PC-3 (cell line): ENCODE measurements around the gene SFMBT2. TPM values are rescaled to one million over a fixed set of nuclear protein-coding genes. Genes with fewer than 3 reads are reported as not detected.

Source experiments
- ATAC-seq: fragments of 200-7000 bp; cut with Tn5 transposase; 2 replicates; pipeline ENCODE4 v1.9.1; 2020; ENCODE audit warnings: mild to moderate bottlenecking, moderate library complexity
- BruUV-seq: library from RNA; stranded (reverse); fragments of 400-500 nt; replicated peaks from 2 replicates; lab custom pipeline; 2021; lab: Mats Ljungman, UMichigan
- CTCF ChIA-PET: fragments of 300-600 bp; sonication (Branson Sonifier 250); formaldehyde crosslinking; loops from one replicate; lab custom pipeline; 2022; ENCODE audit warnings: antibody characterized with exemption; lab: Charles Lee
- POLR2A ChIA-PET: fragments of 300-600 bp; sonication (Branson Sonifier 250); formaldehyde crosslinking; loops from one replicate; lab custom pipeline; 2022; ENCODE audit warnings: antibody characterized with exemption; ENCODE audit not compliant: unreplicated experiment; lab: Charles Lee
- DNase-seq: peaks from one replicate; pipeline ENCODE4 v3.0.0-alpha.2; 2015
- H2AFZ ChIP-seq: fragments of 300-600 bp; sonication (generic); 2 replicates; pipeline ENCODE4 v1.6.0; 2016; ENCODE audit warnings: antibody characterized with exemption, low read length
- H3F3A ChIP-seq: fragments of 300-600 bp; sonication (generic); one replicate; pipeline ENCODE4 v1.6.0; 2017; ENCODE audit warnings: antibody characterized with exemption, low read length, control low read depth, mild to moderate bottlenecking; ENCODE audit not compliant: unreplicated experiment
- H3K27ac ChIP-seq: fragments of 300-600 bp; sonication (generic); 2 replicates; pipeline ENCODE4 v1.5.1; 2016; ENCODE audit warnings: mild to moderate bottlenecking, low read length
- H3K27me3 ChIP-seq: fragments of 300-600 bp; sonication (generic); 2 replicates; pipeline ENCODE4 v1.6.1; 2016; ENCODE audit warnings: low read length, mixed read lengths
- H3K36me3 ChIP-seq: fragments of 300-600 bp; sonication (generic); 2 replicates; pipeline ENCODE4 v1.6.1; 2016; ENCODE audit warnings: low read depth, mixed run types, low read length, mixed read lengths
- H3K4me1 ChIP-seq: fragments of 300-600 bp; sonication (generic); 2 replicates; pipeline ENCODE4 v1.5.1; 2016; ENCODE audit warnings: low read length; ENCODE audit not compliant: insufficient read depth
- H3K4me2 ChIP-seq: fragments of 300-600 bp; sonication (generic); 2 replicates; pipeline ENCODE4 v1.6.0; 2016; ENCODE audit warnings: low read length
- H3K4me3 ChIP-seq: fragments of 300-600 bp; sonication (generic); 2 replicates; pipeline ENCODE4 v1.5.1; 2016; ENCODE audit warnings: mild to moderate bottlenecking, low read length, mixed read lengths
- H3K79me2 ChIP-seq: fragments of 300-600 bp; sonication (generic); 2 replicates; pipeline ENCODE4 v1.6.1; 2017; ENCODE audit warnings: low read length, mixed read lengths
- H3K9ac ChIP-seq: fragments of 300-600 bp; sonication (generic); 2 replicates; pipeline ENCODE4 v1.6.0; 2016; ENCODE audit warnings: mild to moderate bottlenecking, low read length
- H3K9me2 ChIP-seq: fragments of 300-600 bp; sonication (generic); replicated peaks from 2 replicates; pipeline ENCODE4 v1.6.1; 2016; ENCODE audit warnings: mixed run types, low read length, mixed read lengths
- H3K9me3 ChIP-seq: fragments of 300-600 bp; sonication (generic); 2 replicates; pipeline ENCODE4 v1.6.1; 2016; ENCODE audit warnings: low read length, mixed read lengths
- H4K20me1 ChIP-seq: fragments of 300-600 bp; sonication (generic); 2 replicates; pipeline ENCODE4 v1.6.1; 2016; ENCODE audit warnings: low read length, mixed read lengths
- EZH2 ChIP-seq: fragments of 300-600 bp; sonication (generic); IDR thresholded peaks from one replicate; pipeline ENCODE4 v1.6.1; 2017; ENCODE audit warnings: antibody characterized with exemption, mild to moderate bottlenecking, low read length; ENCODE audit not compliant: unreplicated experiment
- EZH2phosphoT487 ChIP-seq: fragments of 300-600 bp; sonication (generic); IDR thresholded peaks from 2 replicates; pipeline ENCODE4 v1.6.1; 2018; ENCODE audit warnings: mild to moderate bottlenecking, antibody characterized with exemption, low read length, borderline replicate concordance
- intact Hi-C: fragments of 100-400 bp; cut with micrococcal nuclease; formaldehyde crosslinking; loops from 2 replicates; pipeline ENCODE4 v1.9.0; 2023
- total RNA-seq: library from RNA; depleted of rRNA; stranded (reverse); fragments of >200 nt; gene quantifications from 2 replicates; pipeline ENCODE4 v1.2.3, GENCODE V29; 2014
- TF ChIP-seq, protein P1 (sequence below): fragments of 300-600 bp; sonication (generic); conservative IDR thresholded peaks from 2 replicates; pipeline ENCODE4 v1.5.1; 2017; ENCODE audit warnings: antibody characterized with exemption, low read depth, mild to moderate bottlenecking, low read length

SFMBT2 gene
- total RNA-seq, 1 experiment from 2014 or later = 1.9 TPM

DNA sequence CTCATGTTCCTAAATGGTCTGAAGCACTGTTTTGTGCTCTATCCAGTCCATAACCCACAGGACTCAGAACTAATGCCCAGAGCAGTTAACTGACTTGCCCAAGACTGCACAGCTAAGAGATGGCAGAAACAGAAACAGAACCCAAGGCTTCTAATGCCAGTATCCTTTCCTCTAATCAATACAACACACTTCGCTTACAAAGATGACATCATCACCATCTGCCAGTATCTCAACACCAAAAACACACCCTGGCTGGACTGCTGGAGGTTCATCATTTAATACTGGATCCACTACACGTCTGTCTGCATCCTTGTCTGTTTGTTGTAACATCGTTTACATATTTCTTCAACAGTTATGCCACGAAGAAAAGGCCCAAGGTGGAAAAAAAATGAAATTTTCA, 165.3 kb downstream of the SFMBT2 start:
- Histone ChIP-seq H4K20me1 (no peaks in the 10 kb centered on the region), H3K4me3 (no peak overlapping the region), H2AFZ (no peak overlapping the region), H3F3A (no peaks in the 10 kb centered on the region), H3K27me3 (no peaks in the 10 kb centered on the region), H3K4me1 (no peaks in the 10 kb centered on the region), H3K36me3 (no peaks in the 10 kb centered on the region), H3K27ac (no peak overlapping the region), H3K4me2 (no peak overlapping the region), H3K79me2 (no peaks in the 10 kb centered on the region), H3K9me2 (no peaks in the 10 kb centered on the region), H3K9me3 (no peaks in the 10 kb centered on the region), H3K9ac (no peak overlapping the region)
- DNase-seq (no peak), ATAC-seq (no peak)
- CTCF ChIA-PET = no interaction called here
- BruUV-seq = no TSS peak
- POLR2A ChIA-PET = no interaction called here
- intact Hi-C loops = no loop called here
- TF ChIP-seq EZH2phosphoT487 = no peak
- TF ChIP-seq, protein P1, sequence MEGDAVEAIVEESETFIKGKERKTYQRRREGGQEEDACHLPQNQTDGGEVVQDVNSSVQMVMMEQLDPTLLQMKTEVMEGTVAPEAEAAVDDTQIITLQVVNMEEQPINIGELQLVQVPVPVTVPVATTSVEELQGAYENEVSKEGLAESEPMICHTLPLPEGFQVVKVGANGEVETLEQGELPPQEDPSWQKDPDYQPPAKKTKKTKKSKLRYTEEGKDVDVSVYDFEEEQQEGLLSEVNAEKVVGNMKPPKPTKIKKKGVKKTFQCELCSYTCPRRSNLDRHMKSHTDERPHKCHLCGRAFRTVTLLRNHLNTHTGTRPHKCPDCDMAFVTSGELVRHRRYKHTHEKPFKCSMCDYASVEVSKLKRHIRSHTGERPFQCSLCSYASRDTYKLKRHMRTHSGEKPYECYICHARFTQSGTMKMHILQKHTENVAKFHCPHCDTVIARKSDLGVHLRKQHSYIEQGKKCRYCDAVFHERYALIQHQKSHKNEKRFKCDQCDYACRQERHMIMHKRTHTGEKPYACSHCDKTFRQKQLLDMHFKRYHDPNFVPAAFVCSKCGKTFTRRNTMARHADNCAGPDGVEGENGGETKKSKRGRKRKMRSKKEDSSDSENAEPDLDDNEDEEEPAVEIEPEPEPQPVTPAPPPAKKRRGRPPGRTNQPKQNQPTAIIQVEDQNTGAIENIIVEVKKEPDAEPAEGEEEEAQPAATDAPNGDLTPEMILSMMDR = no peak

DNA sequence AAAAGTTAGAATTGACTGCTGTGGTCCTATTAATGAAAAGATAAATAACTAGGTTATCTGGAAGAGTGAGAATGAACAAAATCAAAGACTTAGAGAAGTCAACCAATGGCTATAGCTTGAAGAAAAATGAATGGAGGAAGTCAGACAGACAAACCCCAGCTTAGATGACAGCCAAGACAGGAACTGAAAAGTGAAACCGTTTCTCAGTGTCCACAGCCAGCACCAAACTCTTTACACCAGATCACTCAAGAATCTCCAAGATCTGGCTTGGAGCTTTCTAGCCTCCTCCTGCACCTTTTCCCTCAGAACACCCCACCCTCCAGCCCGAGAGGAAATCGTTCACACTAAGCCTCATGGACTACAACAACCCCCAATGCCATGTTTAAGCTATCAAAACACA, 167.0 kb downstream of the SFMBT2 start:
- CTCF ChIA-PET = no interaction called here
- intact Hi-C loops = no loop called here
- DNase-seq (no peak), ATAC-seq (no peak)
- H3K4me3 ChIP-seq = no peak overlapping the region
- no peaks in the 10 kb centered on the region for H3K9me3 ChIP-seq
- H3K27ac ChIP-seq = no peak overlapping the region
- H3K9ac ChIP-seq = no peak overlapping the region
- POLR2A ChIA-PET = no interaction called here
- H3K4me1 ChIP-seq = no peaks in the 10 kb centered on the region
- H3K27me3 ChIP-seq = no peaks in the 10 kb centered on the region
- no peaks in the 10 kb centered on the region for H3K79me2 ChIP-seq
- H2AFZ ChIP-seq = no peak overlapping the region
- no peaks in the 10 kb centered on the region for H4K20me1 ChIP-seq
- no peaks in the 10 kb centered on the region for H3K9me2 ChIP-seq
- no peak overlapping the region for H3K4me2 ChIP-seq
- TF ChIP-seq EZH2 (no peak), EZH2phosphoT487 (no peak)
- TF ChIP-seq, protein P1 = no peak
- no peaks in the 10 kb centered on the region for H3K36me3 ChIP-seq
- no peaks in the 10 kb centered on the region for H3F3A ChIP-seq
- no TSS peak for BruUV-seq

DNA sequence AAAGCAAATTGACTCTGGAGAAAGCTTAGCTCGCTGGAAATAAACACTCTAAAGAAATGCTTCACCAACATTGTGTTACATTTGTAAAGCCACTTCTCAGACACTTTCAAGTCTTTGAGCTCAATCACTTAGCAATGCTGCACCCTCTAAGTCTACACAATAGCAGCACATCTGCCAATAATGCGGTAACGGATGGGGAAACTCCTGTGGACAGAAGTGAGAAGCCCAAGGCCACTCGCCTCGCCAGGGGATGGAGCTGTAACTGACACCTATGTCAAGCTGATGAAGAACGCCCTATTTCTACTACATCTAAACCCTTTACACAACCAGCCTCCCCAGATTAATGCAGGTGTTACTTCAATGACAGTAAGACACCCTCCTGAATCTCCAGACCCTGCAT, 167.7 kb downstream of the SFMBT2 start:
- H3K9me2 ChIP-seq = no peaks in the 10 kb centered on the region
- ATAC-seq (no peak), DNase-seq (no peak)
- H3K4me1 ChIP-seq = no peaks in the 10 kb centered on the region
- CTCF ChIA-PET = no interaction called here
- intact Hi-C loops = no loop called here
- H2AFZ ChIP-seq = no peak overlapping the region
- H3K27ac ChIP-seq = no peak overlapping the region
- H3K79me2 ChIP-seq = no peaks in the 10 kb centered on the region
- H3K36me3 ChIP-seq = no peaks in the 10 kb centered on the region
- H3K9me3 ChIP-seq = no peaks in the 10 kb centered on the region
- no TSS peak for BruUV-seq
- H3K4me3 ChIP-seq = no peak overlapping the region
- no peaks in the 10 kb centered on the region for H3K27me3 ChIP-seq
- H3K9ac ChIP-seq = no peak overlapping the region
- no peaks in the 10 kb centered on the region for H4K20me1 ChIP-seq
- POLR2A ChIA-PET = no interaction called here
- no peak for TF ChIP-seq EZH2phosphoT487
- TF ChIP-seq EZH2 = no peak
- TF ChIP-seq, protein P1 = no peak
- no peaks in the 10 kb centered on the region for H3F3A ChIP-seq
- no peak overlapping the region for H3K4me2 ChIP-seq
